ENCODE measurements around the gene CCDC80. TPM values are rescaled to one million over a fixed set of nuclear protein-coding genes. Genes with fewer than 3 reads are reported as not detected.

Gene CCDC80
- total and polyA plus RNA-seq, 2 experiments from 2014 or later = 26.4 to 27.7 TPM

- no peak overlapping the region for H3K27ac ChIP-seq
- no peaks in the 10 kb centered on the region for H3K4me1 ChIP-seq (ENCODE audit: low read depth)
- no peak for DNase-seq (ENCODE audit: low read depth in 1 of 2, low spot score in 1 of 2)
- H3K4me3 ChIP-seq = no peak overlapping the region
- no peaks in the 10 kb centered on the region for H3K27me3 ChIP-seq
- H3K9me3 ChIP-seq (ENCODE audit: low read depth) = no peaks in the 10 kb centered on the region
- no peak for TF ChIP-seq CTCF (IDR thresholded peaks at IDR 0.05; ENCODE audit: low read depth, low read length)
- no peaks in the 10 kb centered on the region for H3K36me3 ChIP-seq
Measured at GRCh38 chr3:112654492-112654891, 13.5 kb upstream of the CCDC80 start.

GRCh38 chr3:112653881-112654300 is 12.9 kb upstream of the CCDC80 start:
- H3K4me1 ChIP-seq (ENCODE audit: low read depth) = no peaks in the 10 kb centered on the region
- H3K27me3 ChIP-seq = no peaks in the 10 kb centered on the region
- TF ChIP-seq CTCF (IDR thresholded peaks at IDR 0.05; ENCODE audit: low read depth, low read length) = no peak
- no peaks in the 10 kb centered on the region for H3K9me3 ChIP-seq (ENCODE audit: low read depth)
- H3K36me3 ChIP-seq = no peaks in the 10 kb centered on the region
- no peak overlapping the region for H3K4me3 ChIP-seq
- no peak overlapping the region for H3K27ac ChIP-seq
- peak in 1 of 2 donors; percentile 80 for DNase-seq (ENCODE audit: low read depth in 1 of 2, low spot score in 1 of 2)

- Histone ChIP-seq H3K9me3 (ENCODE audit: low read depth) (no peaks in the 10 kb centered on the region), H3K27ac (no peak overlapping the region), H3K4me1 (ENCODE audit: low read depth) (no peaks in the 10 kb centered on the region), H3K27me3 (no peaks in the 10 kb centered on the region), H3K4me3 (no peak overlapping the region), H3K36me3 (no peaks in the 10 kb centered on the region)
- TF ChIP-seq CTCF (IDR thresholded peaks at IDR 0.05; ENCODE audit: low read depth, low read length) = no peak
- peak in 1 of 2 donors; percentile 85 for DNase-seq (ENCODE audit: low read depth in 1 of 2, low spot score in 1 of 2)
Measured at GRCh38 chr3:112653209-112653871, 12.4 kb upstream of the CCDC80 start.

- Histone ChIP-seq H3K27ac (no peak overlapping the region), H3K9me3 (ENCODE audit: low read depth) (no peaks in the 10 kb centered on the region), H3K27me3 (no peaks in the 10 kb centered on the region), H3K36me3 (no peaks in the 10 kb centered on the region), H3K4me3 (no peak overlapping the region), H3K4me1 (ENCODE audit: low read depth) (no peaks in the 10 kb centered on the region)
- peak in 1 of 2 donors; percentile 21 for DNase-seq (ENCODE audit: low read depth in 1 of 2, low spot score in 1 of 2)
- no peak for TF ChIP-seq CTCF (IDR thresholded peaks at IDR 0.05; ENCODE audit: low read depth, low read length)
Measured at GRCh38 chr3:112651516-112651915, 10.6 kb upstream of the CCDC80 start.

- H3K4me1 ChIP-seq (ENCODE audit: low read depth) = no peaks in the 10 kb centered on the region
- no peaks in the 10 kb centered on the region for H3K27me3 ChIP-seq
- H3K4me3 ChIP-seq = no peak overlapping the region
- no peak overlapping the region for H3K27ac ChIP-seq
- H3K36me3 ChIP-seq = no peaks in the 10 kb centered on the region
- H3K9me3 ChIP-seq (ENCODE audit: low read depth) = no peaks in the 10 kb centered on the region
- no peak for TF ChIP-seq CTCF (IDR thresholded peaks at IDR 0.05; ENCODE audit: low read depth, low read length)
- DNase-seq (ENCODE audit: low read depth in 1 of 2, low spot score in 1 of 2) = no peak
Measured at GRCh38 chr3:112651071-112651470, 10.1 kb upstream of the CCDC80 start.

All from cardiac muscle cell (in vitro differentiated cells and primary cell).